ENCODE results near the gene ZNF491.
"Not testable (repeated sequence)": the region's sequence is repeated elsewhere in the genome, so short reads cannot be mapped to it uniquely, and the experiment has no call there.

Gene ZNF491

GRCh38 chr19:11798391-11799330, at the start of gene ZNF491:
TSS of gene ZNF491 (plus strand) at chr19:11798523. CDS start at chr19:11805954, 7,431 bp downstream.
- DNase-seq: peak; percentile 92

- no peak for DNase-seq
These were observed 48.6 kb upstream of the ZNF491 start for GRCh38 chr19:11749751-11750150.

GRCh38 chr19:11752244-11752736, 46.0 kb upstream of the ZNF491 start:
- no peak for DNase-seq

- no peak for DNase-seq
These were observed 43.7 kb upstream of the ZNF491 start for GRCh38 chr19:11754663-11755062.

- no peak for DNase-seq
These were observed 41.4 kb upstream of the ZNF491 start for GRCh38 chr19:11756965-11757364.

- DNase-seq: no peak
These were observed 38.5 kb upstream of the ZNF491 start for GRCh38 chr19:11759805-11760204.

- no peak for DNase-seq
These were observed 35.2 kb upstream of the ZNF491 start for GRCh38 chr19:11763117-11763516.

- DNase-seq: no peak
These were observed 34.7 kb upstream of the ZNF491 start for GRCh38 chr19:11763611-11764010.

GRCh38 chr19:11766597-11767591, 31.4 kb upstream of the ZNF491 start, which contains the start of gene ZNF441:
TSS of gene ZNF441 (plus strand) at chr19:11767000. CDS start at chr19:11767194, 194 bp downstream.
- peak; percentile 98 for DNase-seq

- no peak for DNase-seq
These were observed 30.6 kb upstream of the ZNF491 start for GRCh38 chr19:11767633-11768133.

- no peak for DNase-seq
These were observed 28.3 kb upstream of the ZNF491 start for GRCh38 chr19:11769995-11770394.

GRCh38 chr19:11771520-11771919, 26.8 kb upstream of the ZNF491 start:
- not testable (repeated sequence) for DNase-seq

- not testable (repeated sequence) for DNase-seq
These were observed 21.7 kb upstream of the ZNF491 start for GRCh38 chr19:11776669-11777068.

GRCh38 chr19:11780431-11781020, 17.8 kb upstream of the ZNF491 start:
- DNase-seq: no peak

GRCh38 chr19:11781295-11782057, 16.8 kb upstream of the ZNF491 start:
- DNase-seq: no peak

GRCh38 chr19:11783767-11784166, 14.6 kb upstream of the ZNF491 start:
- DNase-seq: no peak

GRCh38 chr19:11784356-11784755, 14.0 kb upstream of the ZNF491 start:
- DNase-seq: no peak

GRCh38 chr19:11787536-11787935, 10.8 kb upstream of the ZNF491 start:
- DNase-seq: no peak

GRCh38 chr19:11792942-11793341, 5.4 kb upstream of the ZNF491 start:
- DNase-seq: no peak

- peak; percentile 84 for DNase-seq
These were observed 832 bp upstream of the ZNF491 start for GRCh38 chr19:11797491-11797890.

GRCh38 chr19:11806354-11807098, 8.2 kb downstream of the ZNF491 start:
- DNase-seq: no peak
